ENCODE data around the gene DCST2. TPM values are rescaled to one million over a fixed set of nuclear protein-coding genes. Genes with fewer than 3 reads are reported as not detected.

Gene DCST2
- total and polyA plus RNA-seq, 9 of the 15 experiments (the other 6 are each of a cell fraction or from before 2014, with no cell fraction given), result 0.09 to 0.49 (median 0.11) TPM; not detected in 3

DNA sequence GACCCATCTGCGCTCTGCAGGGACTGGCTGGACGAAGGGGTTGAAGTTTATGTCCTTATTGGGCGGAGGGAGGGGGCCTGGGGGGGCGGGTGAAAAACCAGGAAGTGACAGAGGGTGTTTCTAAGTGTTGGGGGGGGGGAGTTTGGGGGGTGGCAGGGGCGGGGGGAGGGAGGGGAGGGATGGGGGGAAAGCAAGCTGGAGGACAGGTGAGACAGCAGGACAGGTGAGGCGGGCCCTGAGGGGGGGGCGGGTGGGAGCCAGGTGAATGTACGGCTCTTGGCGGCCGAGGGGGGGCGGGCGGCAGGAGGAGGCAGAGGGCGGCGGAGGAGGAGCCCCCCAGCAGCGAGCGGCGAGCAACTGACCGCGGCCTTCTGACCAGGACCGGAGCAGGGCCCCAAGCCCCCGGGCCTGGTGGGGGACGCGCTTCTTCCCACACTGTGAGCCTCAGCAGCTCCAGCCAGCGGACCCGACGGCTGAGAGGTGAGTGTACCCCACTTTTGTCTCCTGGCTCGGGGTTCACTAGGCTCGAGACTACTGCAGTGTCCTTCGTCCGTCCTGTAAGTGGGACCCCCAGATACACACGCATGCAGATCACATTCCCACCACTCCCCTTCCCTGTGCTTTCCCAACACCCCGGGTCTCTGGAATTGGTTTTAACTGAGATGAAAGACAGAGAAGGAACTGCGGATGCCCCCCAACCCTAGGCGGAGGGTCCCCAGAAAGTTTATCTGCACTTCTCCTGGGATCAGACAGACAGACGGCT, 30.9 kb downstream of the DCST2 start, which contains the start of gene ZBTB7B (continued):
- TF ChIP-seq, protein P1, sequence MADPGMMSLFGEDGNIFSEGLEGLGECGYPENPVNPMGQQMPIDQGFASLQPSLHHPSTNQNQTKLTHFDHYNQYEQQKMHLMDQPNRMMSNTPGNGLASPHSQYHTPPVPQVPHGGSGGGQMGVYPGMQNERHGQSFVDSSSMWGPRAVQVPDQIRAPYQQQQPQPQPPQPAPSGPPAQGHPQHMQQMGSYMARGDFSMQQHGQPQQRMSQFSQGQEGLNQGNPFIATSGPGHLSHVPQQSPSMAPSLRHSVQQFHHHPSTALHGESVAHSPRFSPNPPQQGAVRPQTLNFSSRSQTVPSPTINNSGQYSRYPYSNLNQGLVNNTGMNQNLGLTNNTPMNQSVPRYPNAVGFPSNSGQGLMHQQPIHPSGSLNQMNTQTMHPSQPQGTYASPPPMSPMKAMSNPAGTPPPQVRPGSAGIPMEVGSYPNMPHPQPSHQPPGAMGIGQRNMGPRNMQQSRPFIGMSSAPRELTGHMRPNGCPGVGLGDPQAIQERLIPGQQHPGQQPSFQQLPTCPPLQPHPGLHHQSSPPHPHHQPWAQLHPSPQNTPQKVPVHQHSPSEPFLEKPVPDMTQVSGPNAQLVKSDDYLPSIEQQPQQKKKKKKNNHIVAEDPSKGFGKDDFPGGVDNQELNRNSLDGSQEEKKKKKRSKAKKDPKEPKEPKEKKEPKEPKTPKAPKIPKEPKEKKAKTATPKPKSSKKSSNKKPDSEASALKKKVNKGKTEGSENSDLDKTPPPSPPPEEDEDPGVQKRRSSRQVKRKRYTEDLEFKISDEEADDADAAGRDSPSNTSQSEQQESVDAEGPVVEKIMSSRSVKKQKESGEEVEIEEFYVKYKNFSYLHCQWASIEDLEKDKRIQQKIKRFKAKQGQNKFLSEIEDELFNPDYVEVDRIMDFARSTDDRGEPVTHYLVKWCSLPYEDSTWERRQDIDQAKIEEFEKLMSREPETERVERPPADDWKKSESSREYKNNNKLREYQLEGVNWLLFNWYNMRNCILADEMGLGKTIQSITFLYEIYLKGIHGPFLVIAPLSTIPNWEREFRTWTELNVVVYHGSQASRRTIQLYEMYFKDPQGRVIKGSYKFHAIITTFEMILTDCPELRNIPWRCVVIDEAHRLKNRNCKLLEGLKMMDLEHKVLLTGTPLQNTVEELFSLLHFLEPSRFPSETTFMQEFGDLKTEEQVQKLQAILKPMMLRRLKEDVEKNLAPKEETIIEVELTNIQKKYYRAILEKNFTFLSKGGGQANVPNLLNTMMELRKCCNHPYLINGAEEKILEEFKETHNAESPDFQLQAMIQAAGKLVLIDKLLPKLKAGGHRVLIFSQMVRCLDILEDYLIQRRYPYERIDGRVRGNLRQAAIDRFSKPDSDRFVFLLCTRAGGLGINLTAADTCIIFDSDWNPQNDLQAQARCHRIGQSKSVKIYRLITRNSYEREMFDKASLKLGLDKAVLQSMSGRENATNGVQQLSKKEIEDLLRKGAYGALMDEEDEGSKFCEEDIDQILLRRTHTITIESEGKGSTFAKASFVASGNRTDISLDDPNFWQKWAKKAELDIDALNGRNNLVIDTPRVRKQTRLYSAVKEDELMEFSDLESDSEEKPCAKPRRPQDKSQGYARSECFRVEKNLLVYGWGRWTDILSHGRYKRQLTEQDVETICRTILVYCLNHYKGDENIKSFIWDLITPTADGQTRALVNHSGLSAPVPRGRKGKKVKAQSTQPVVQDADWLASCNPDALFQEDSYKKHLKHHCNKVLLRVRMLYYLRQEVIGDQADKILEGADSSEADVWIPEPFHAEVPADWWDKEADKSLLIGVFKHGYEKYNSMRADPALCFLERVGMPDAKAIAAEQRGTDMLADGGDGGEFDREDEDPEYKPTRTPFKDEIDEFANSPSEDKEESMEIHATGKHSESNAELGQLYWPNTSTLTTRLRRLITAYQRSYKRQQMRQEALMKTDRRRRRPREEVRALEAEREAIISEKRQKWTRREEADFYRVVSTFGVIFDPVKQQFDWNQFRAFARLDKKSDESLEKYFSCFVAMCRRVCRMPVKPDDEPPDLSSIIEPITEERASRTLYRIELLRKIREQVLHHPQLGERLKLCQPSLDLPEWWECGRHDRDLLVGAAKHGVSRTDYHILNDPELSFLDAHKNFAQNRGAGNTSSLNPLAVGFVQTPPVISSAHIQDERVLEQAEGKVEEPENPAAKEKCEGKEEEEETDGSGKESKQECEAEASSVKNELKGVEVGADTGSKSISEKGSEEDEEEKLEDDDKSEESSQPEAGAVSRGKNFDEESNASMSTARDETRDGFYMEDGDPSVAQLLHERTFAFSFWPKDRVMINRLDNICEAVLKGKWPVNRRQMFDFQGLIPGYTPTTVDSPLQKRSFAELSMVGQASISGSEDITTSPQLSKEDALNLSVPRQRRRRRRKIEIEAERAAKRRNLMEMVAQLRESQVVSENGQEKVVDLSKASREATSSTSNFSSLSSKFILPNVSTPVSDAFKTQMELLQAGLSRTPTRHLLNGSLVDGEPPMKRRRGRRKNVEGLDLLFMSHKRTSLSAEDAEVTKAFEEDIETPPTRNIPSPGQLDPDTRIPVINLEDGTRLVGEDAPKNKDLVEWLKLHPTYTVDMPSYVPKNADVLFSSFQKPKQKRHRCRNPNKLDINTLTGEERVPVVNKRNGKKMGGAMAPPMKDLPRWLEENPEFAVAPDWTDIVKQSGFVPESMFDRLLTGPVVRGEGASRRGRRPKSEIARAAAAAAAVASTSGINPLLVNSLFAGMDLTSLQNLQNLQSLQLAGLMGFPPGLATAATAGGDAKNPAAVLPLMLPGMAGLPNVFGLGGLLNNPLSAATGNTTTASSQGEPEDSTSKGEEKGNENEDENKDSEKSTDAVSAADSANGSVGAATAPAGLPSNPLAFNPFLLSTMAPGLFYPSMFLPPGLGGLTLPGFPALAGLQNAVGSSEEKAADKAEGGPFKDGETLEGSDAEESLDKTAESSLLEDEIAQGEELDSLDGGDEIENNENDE (IDR thresholded peaks at IDR 0.05; ENCODE audit: low read depth, low read length), result no peak
- TF ChIP-seq KDM1A (IDR thresholded peaks at IDR 0.05), result no peak
- no peak for TF ChIP-seq BCOR (IDR thresholded peaks at IDR 0.05)
- TF ChIP-seq TOE1 (IDR thresholded peaks at IDR 0.05; ENCODE audit: borderline replicate concordance), result no peak
- no peak for TF ChIP-seq TOE1 (CRISPR knock-in tag; IDR thresholded peaks at IDR 0.05; ENCODE audit: borderline replicate concordance, low read depth)
- TF ChIP-seq, protein P2, sequence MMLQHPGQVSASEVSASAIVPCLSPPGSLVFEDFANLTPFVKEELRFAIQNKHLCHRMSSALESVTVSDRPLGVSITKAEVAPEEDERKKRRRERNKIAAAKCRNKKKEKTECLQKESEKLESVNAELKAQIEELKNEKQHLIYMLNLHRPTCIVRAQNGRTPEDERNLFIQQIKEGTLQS (IDR thresholded peaks at IDR 0.05), result no peak
- TF ChIP-seq, protein P2 (CRISPR knock-in tag; conservative IDR thresholded peaks at IDR 0.05), result no peak
- no peak for TF ChIP-seq FIP1L1 (IDR thresholded peaks at IDR 0.05; ENCODE audit: low read depth, low read length, poor library complexity, severe bottlenecking)
- no peak for TF ChIP-seq CCNT2 (IDR thresholded peaks at IDR 0.05; ENCODE audit: borderline replicate concordance, extremely low read depth, insufficient read length, low read depth, low read length)
- peak; percentile 52; the same call in 1 of the 2 replicates for TF ChIP-seq POLR2G (IDR thresholded peaks at IDR 0.05; ENCODE audit: low read depth, low read length)
- TF ChIP-seq MAFK (IDR thresholded peaks at IDR 0.05; ENCODE audit: low read length), result no peak
- TF ChIP-seq MYNN (IDR thresholded peaks at IDR 0.05), result no peak
- 0 out of 2 replicates have a peak, but pooled peaks have one; percentile 8 for TF ChIP-seq MYNN (CRISPR knock-in tag; IDR thresholded peaks at IDR 0.05)
- peak in 1 of 2 experiments; percentile 50; a peak in 1 of 4 replicates for TF ChIP-seq KDM4B (IDR thresholded peaks at IDR 0.05; ENCODE audit: borderline replicate concordance in 2 of 2, low read depth in 1 of 2)
- no peak for TF ChIP-seq FOSL1 (tag; conservative IDR thresholded peaks at IDR 0.05)
- no peak for TF ChIP-seq ILF3 (IDR thresholded peaks at IDR 0.05; ENCODE audit: borderline replicate concordance)

All from K562 (cell line).